CD14-positive monocyte (primary cell): ENCODE results near the gene AADACL4. TPM values are rescaled to one million over a fixed set of nuclear protein-coding genes. Genes with fewer than 3 reads are reported as not detected.

Source experiments
- DNase-seq, 3 donors: peaks; one replicate each; pipeline ENCODE4 v3.0.0-alpha.2; 2011 to 2022
- H2AFZ ChIP-seq: 2 replicates; pipeline ENCODE4 v1.6.0; 2012; ENCODE audit warnings: mild to moderate bottlenecking, low read depth, low read length, inconsistent platforms; ENCODE audit not compliant: insufficient read depth, poor library complexity, severe bottlenecking
- H3K27ac ChIP-seq, 2 donors: 1 replicate in 1 of 2; 2 replicates in 1 of 2; pipeline ENCODE4 v1.5.1; 2012 to 2013; ENCODE audit warnings: low read length in 2 of 2, control low read depth in 1 of 2, inconsistent platforms in 1 of 2, low read depth in 1 of 2, mild to moderate bottlenecking in 1 of 2
- H3K27me3 ChIP-seq, 2 donors: one replicate each; pipeline versions ENCODE4 v1.6.0 to v1.6.1; 2011 to 2013; ENCODE audit warnings: low read length in 2 of 2; ENCODE audit not compliant: control insufficient read depth in 2 of 2, insufficient read depth in 2 of 2
- H3K36me3 ChIP-seq, 2 donors: replicated peaks in 1 of 2; 1 replicate in 1 of 2; 2 replicates in 1 of 2; pipeline versions ENCODE4 v1.5.1 to v1.6.1; 2012 to 2013; ENCODE audit warnings: low read length in 2 of 2, control low read depth in 1 of 2, inconsistent platforms in 1 of 2, mild to moderate bottlenecking in 1 of 2; ENCODE audit not compliant: insufficient read depth in 2 of 2, control insufficient read depth in 1 of 2
- H3K4me1 ChIP-seq, 2 donors: 1 replicate in 1 of 2; 2 replicates in 1 of 2; pipeline versions ENCODE4 v1.5.1 to v1.6.1; 2012 to 2013; ENCODE audit warnings: low read length in 2 of 2, control low read depth in 1 of 2, inconsistent platforms in 1 of 2, mild to moderate bottlenecking in 1 of 2, moderate library complexity in 1 of 2; ENCODE audit not compliant: insufficient read depth in 2 of 2, control insufficient read depth in 1 of 2
- H3K4me2 ChIP-seq: replicated peaks from 2 replicates; pipeline ENCODE3; 2012; ENCODE audit warnings: low read length, moderate library complexity, mild to moderate bottlenecking; ENCODE audit not compliant: poor library complexity, severe bottlenecking; ENCODE audit errors: extremely low read depth
- H3K4me3 ChIP-seq, 3 experiments: fragments of 200-600 bp in 1 of 3; sonication (generic) in 1 of 3; replicated peaks in 1 of 3; 1 replicate in 2 of 3; 2 replicates in 1 of 3; pipeline ENCODE4 v1.5.1; 2011 to 2013; ENCODE audit warnings: low read length in 3 of 3, mild to moderate bottlenecking in 3 of 3, control low read depth in 2 of 3, low read depth in 2 of 3, inconsistent platforms in 1 of 3, moderate library complexity in 1 of 3
- H3K79me2 ChIP-seq: 2 replicates; pipeline ENCODE4 v1.6.0; 2012; ENCODE audit warnings: mild to moderate bottlenecking, control low read depth, inconsistent platforms, low read length, moderate library complexity; ENCODE audit not compliant: insufficient read depth
- H3K9ac ChIP-seq: 2 replicates; pipeline ENCODE4 v1.6.0; 2017; ENCODE audit warnings: low read length, mild to moderate bottlenecking; ENCODE audit not compliant: insufficient read depth, poor library complexity, severe bottlenecking
- H3K9me3 ChIP-seq, 2 donors: replicated peaks in 1 of 2; 1 replicate in 1 of 2; 2 replicates in 1 of 2; pipeline versions ENCODE4 v1.5.1 to v1.6.1; 2012 to 2013; ENCODE audit warnings: low read length in 2 of 2, control low read depth in 1 of 2; ENCODE audit not compliant: control insufficient read depth in 1 of 2, insufficient read depth in 1 of 2
- H4K20me1 ChIP-seq: 2 replicates; pipeline ENCODE4 v1.6.0; 2012; ENCODE audit warnings: mild to moderate bottlenecking, low read length, control low read depth, moderate library complexity; ENCODE audit not compliant: insufficient read depth
- H3K27ac Mint-ChIP-seq, 7 donors: one replicate each; pipeline ENCODE4 v1.8.0; 2020; ENCODE audit warnings: mild to moderate bottlenecking in 7 of 7, mixed read lengths in 7 of 7, moderate library complexity in 6 of 7, inconsistent platforms in 2 of 7
- H3K27me3 Mint-ChIP-seq, 3 donors: one replicate each; pipeline ENCODE4 v1.8.0; 2021 to 2022; ENCODE audit warnings: low read depth in 3 of 3, mild to moderate bottlenecking in 3 of 3, mixed read lengths in 3 of 3, moderate library complexity in 3 of 3, inconsistent platforms in 1 of 3
- H3K36me3 Mint-ChIP-seq, 2 donors: one replicate each; pipeline ENCODE4 v1.8.0; 2020; ENCODE audit warnings: mixed read lengths in 2 of 2, inconsistent platforms in 1 of 2, mild to moderate bottlenecking in 1 of 2
- H3K4me1 Mint-ChIP-seq: one replicate; pipeline ENCODE4 v1.8.0; 2020; ENCODE audit warnings: mild to moderate bottlenecking, mixed read lengths
- H3K4me3 Mint-ChIP-seq, 2 donors: one replicate each; pipeline ENCODE4 v1.8.0; 2020; ENCODE audit warnings: mild to moderate bottlenecking in 2 of 2, mixed read lengths in 2 of 2, moderate library complexity in 1 of 2
- H3K9me3 Mint-ChIP-seq, 7 donors: one replicate each; pipeline ENCODE4 v1.8.0; 2020 to 2022; ENCODE audit warnings: mixed read lengths in 7 of 7, mild to moderate bottlenecking in 6 of 7, moderate library complexity in 6 of 7, inconsistent platforms in 2 of 7
- CTCF ChIP-seq: fragments of 200-600 bp; IDR thresholded peaks from one replicate; pipeline ENCODE4 v1.8.0; 2022; ENCODE audit warnings: antibody characterized with exemption, mild to moderate bottlenecking
- WGBS: methylation state at CpG from one replicate; pipeline ENCODE4 v1.1.5; 2013; ENCODE audit warnings: missing lambda C conversion rate; ENCODE audit not compliant: insufficient coverage; 5-methylcytosine and 5-hydroxymethylcytosine counted together
- intact Hi-C, 2 donors: fragments of 100-400 bp; cut with micrococcal nuclease; formaldehyde crosslinking; loops; one replicate each; pipeline versions ENCODE4 v1.15.0 to v1.15.1; 2023
- polyA plus RNA-seq, 3 donors: library from polyadenylated mRNA; depleted of rRNA in 1 of 3; unstranded in 2 of 3; stranded (reverse) in 1 of 3; fragments of 300-500 nt in 2 of 3; fragments of >200 nt in 1 of 3; fragmentation: Illumina TruSeq in 2 of 3; gene quantifications; 1 replicate in 2 of 3; 2 replicates in 1 of 3; pipeline ENCODE4 v1.2.3, GENCODE V29; 2012 to 2021

The AADACL4 gene
- polyA plus RNA-seq, 3 donors, result not detected

DNA sequence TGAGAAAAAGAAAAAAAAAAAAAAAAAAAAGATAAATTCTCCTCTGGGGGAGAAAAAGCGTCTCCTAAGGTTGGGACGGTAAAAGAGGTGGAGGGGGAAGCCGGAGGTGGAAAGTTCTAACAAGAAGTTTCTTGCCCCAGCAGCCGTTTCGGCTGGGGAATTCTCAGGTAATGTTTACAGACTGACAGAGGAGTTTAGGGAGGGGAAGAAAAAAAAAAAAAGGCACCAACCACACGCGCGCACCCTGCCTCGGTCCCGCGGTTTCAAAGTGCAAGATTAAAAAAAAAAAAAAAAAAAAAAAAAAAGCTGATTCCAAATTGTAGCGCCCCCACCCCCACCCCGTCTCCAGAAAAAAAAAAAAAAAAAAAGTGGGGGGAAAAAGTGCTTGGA, 26.4 kb upstream of the AADACL4 start:
- peaks cover 7 to 20% of the 10 kb centered on the region in 2 donors for H3K36me3 Mint-ChIP-seq
- H3K27ac Mint-ChIP-seq, result peak overlapping the region in 5 of 7 donors; percentile 31 to 88 (median 84)
- Histone ChIP-seq H3K4me1 (peaks cover 67 to 70% of the 10 kb centered on the region in 2 donors), H3K4me2 (peak overlapping the region; percentile 91), H3K27me3 (peaks cover 0 to 36% of the 10 kb centered on the region in 2 donors), H3K4me3 (peak overlapping the region; percentile 47 to 81 (median 52)), H3K36me3 (no peaks in the 10 kb centered on the region), H3K9me3 (no peaks in the 10 kb centered on the region), H3K9ac (peak overlapping the region; percentile 62), H4K20me1 (no peaks in the 10 kb centered on the region), H2AFZ (no peak overlapping the region), H3K79me2 (peaks cover 9% of the 10 kb centered on the region), H3K27ac (no peak overlapping the region)
- peaks cover 35 to 46% (median 43%) of the 10 kb centered on the region in 3 donors for H3K27me3 Mint-ChIP-seq
- H3K4me3 Mint-ChIP-seq, result peak overlapping the region; percentile 96 to 98
- intact Hi-C loops, result loop anchor here in 1 of 2 donors (2.0 kb wide), 1 partner anchor 21 kb away; no protein-coding TSS in a partner anchor
- no peak for DNase-seq
- peaks cover 59% of the 10 kb centered on the region for H3K4me1 Mint-ChIP-seq
- TF ChIP-seq CTCF, result no peak
- H3K9me3 Mint-ChIP-seq, result peaks cover 0 to 10% (median 5%) of the 10 kb centered on the region in 7 donors
- 0% methylated on average over 3 of the region's 13 CpGs for WGBS

- Histone ChIP-seq H3K36me3 (no peaks in the 10 kb centered on the region), H3K79me2 (peaks cover 9% of the 10 kb centered on the region), H3K4me1 (peaks cover 67 to 70% of the 10 kb centered on the region in 2 donors), H3K9ac (peak within 1 kb of the TSS; percentile 62), H3K4me3 (peak within 1 kb of the TSS; percentile 47 to 81 (median 52)), H3K9me3 (no peaks in the 10 kb centered on the region), H3K27me3 (peaks cover 0 to 36% of the 10 kb centered on the region in 2 donors), H2AFZ (peak within 1 kb of the TSS; percentile 57), H3K27ac (peak within 1 kb of the TSS in 1 of 2 donors; percentile 25), H3K4me2 (peak within 1 kb of the TSS; percentile 91), H4K20me1 (no peaks in the 10 kb centered on the region)
- peaks cover 7 to 17% of the 10 kb centered on the region in 2 donors for H3K36me3 Mint-ChIP-seq
- peak within 1 kb of the TSS in 6 of 7 donors; percentile 80 to 89 (median 86) for H3K27ac Mint-ChIP-seq
- DNase-seq, result peak in 2 of 3 donors; percentile 37 to 54
- peaks cover 59% of the 10 kb centered on the region for H3K4me1 Mint-ChIP-seq
- under 1% methylated on average over 57 of the region's 69 CpGs for WGBS
- no peak for TF ChIP-seq CTCF
- peaks cover 0 to 10% (median 5%) of the 10 kb centered on the region in 7 donors for H3K9me3 Mint-ChIP-seq
- peak within 1 kb of the TSS; percentile 96 to 98 for H3K4me3 Mint-ChIP-seq
- H3K27me3 Mint-ChIP-seq, result peaks cover 34 to 46% (median 45%) of the 10 kb centered on the region in 3 donors
- intact Hi-C loops, result loop anchor here (2.0 kb wide), 3 partner anchors 13 to 107 kb away; no protein-coding TSS in a partner anchor
Observed at GRCh38 chr1:12617901-12618660, 25.8 kb upstream of the AADACL4 start, which contains the start of gene DHRS3. Gene DHRS3 (minus strand): TSS chr1:12618210. CDS start chr1:12617348, 862 bp downstream.
